HepG2 (cell line): ENCODE results near the gene ABCA2. TPM values are rescaled to one million over a fixed set of nuclear protein-coding genes. Genes with fewer than 3 reads are reported as not detected.
A peak's percentile ranks its signal among the peaks of the same experiment; 100 is the strongest.

Source experiments
- CEBPB ChIP-seq: IDR thresholded peaks from 2 replicates; pipeline ENCODE4 v1.6.1; 2011; ENCODE audit warnings: low read depth, low read length, improper control_type of control experiment, borderline replicate concordance
- EHMT2 ChIP-seq: fragments of 200-600 bp; sonication (generic); IDR thresholded peaks from 2 replicates; pipeline ENCODE4 v1.7.0; 2017; ENCODE audit warnings: antibody characterized with exemption, low read depth, low read length, borderline replicate concordance
- FLYWCH1 ChIP-seq: sonication (generic); formaldehyde crosslinking; IDR thresholded peaks from 2 replicates; pipeline ENCODE4 v1.8.1; 2023; ENCODE audit warnings: mild to moderate bottlenecking, missing genetic modification reagents
- FOSL2 ChIP-seq: sonication (generic); formaldehyde crosslinking; IDR thresholded peaks from 2 replicates; pipeline ENCODE4 v1.4.0; 2020; ENCODE audit warnings: missing genetic modification reagents
- GABPB1 ChIP-seq: IDR thresholded peaks from 2 replicates; pipeline ENCODE4 v1.6.1; 2016; ENCODE audit warnings: mild to moderate bottlenecking, missing genetic modification reagents, moderate library complexity, missing compliant biosample characterization
- HOXA7 ChIP-seq: sonication (generic); formaldehyde crosslinking; IDR thresholded peaks from 2 replicates; pipeline ENCODE4 v1.8.1; 2022; ENCODE audit warnings: mild to moderate bottlenecking, missing genetic modification reagents, moderate library complexity
- KDM4B ChIP-seq: sonication (generic); formaldehyde crosslinking; IDR thresholded peaks from 2 replicates; pipeline ENCODE4 v1.4.0; 2020; ENCODE audit warnings: missing genetic modification reagents
- KLF11 ChIP-seq: IDR thresholded peaks from 2 replicates; pipeline ENCODE4 v1.6.1; 2016; ENCODE audit warnings: missing compliant biosample characterization
- NR0B2 ChIP-seq: sonication (generic); formaldehyde crosslinking; IDR thresholded peaks from 2 replicates; pipeline ENCODE4 v1.4.0; 2020; ENCODE audit warnings: mild to moderate bottlenecking, missing genetic modification reagents
- THRA ChIP-seq: sonication (generic); formaldehyde crosslinking; IDR thresholded peaks from 2 replicates; pipeline ENCODE4 v1.4.0; 2020; ENCODE audit warnings: missing genetic modification reagents, borderline replicate concordance
- TMF1 ChIP-seq: sonication (generic); formaldehyde crosslinking; IDR thresholded peaks from 2 replicates; pipeline ENCODE4 v1.8.1; 2022; ENCODE audit warnings: low read depth, missing genetic modification reagents
- ZFX ChIP-seq: sonication (generic); formaldehyde crosslinking; IDR thresholded peaks from 2 replicates; pipeline ENCODE4 v1.4.0; 2020; ENCODE audit warnings: mild to moderate bottlenecking, low read depth, missing genetic modification reagents, moderate library complexity
- ZMYM3 ChIP-seq: sonication (generic); formaldehyde crosslinking; IDR thresholded peaks from 2 replicates; pipeline ENCODE4 v1.5.1; 2020; ENCODE audit warnings: mild to moderate bottlenecking, missing genetic modification reagents
- ZNF24 ChIP-seq: fragments of 450-650 bp; IDR thresholded peaks from 2 replicates; pipeline ENCODE4 v1.6.1; 2017; ENCODE audit warnings: antibody characterized with exemption, mild to moderate bottlenecking
- ZNF264 ChIP-seq: sonication (generic); formaldehyde crosslinking; IDR thresholded peaks from 2 replicates; pipeline ENCODE4 v1.4.0; 2020; ENCODE audit warnings: missing genetic modification reagents
- ZNF550 ChIP-seq: sonication (generic); formaldehyde crosslinking; IDR thresholded peaks from 2 replicates; pipeline ENCODE4 v1.4.0; 2020; ENCODE audit warnings: mild to moderate bottlenecking, missing genetic modification reagents, borderline replicate concordance
- ZNF619 ChIP-seq: sonication (generic); formaldehyde crosslinking; IDR thresholded peaks from 2 replicates; pipeline ENCODE4 v1.4.0; 2020; ENCODE audit warnings: mild to moderate bottlenecking, missing genetic modification reagents
- ZNF816 ChIP-seq: sonication (generic); formaldehyde crosslinking; IDR thresholded peaks from 2 replicates; pipeline ENCODE4 v1.8.0; 2022; ENCODE audit warnings: missing genetic modification reagents, mild to moderate bottlenecking, borderline replicate concordance
- polyA plus RNA-seq, 8 experiments: library from polyadenylated mRNA; depleted of rRNA in 3 of 8; stranded (reverse) in 7 of 8; unstranded in 1 of 8; fragments of >200 nt; fragmentation: Illumina TruSeq in 4 of 8; extraction: Trizol in 4 of 8; gene quantifications; 2 replicates each; pipeline versions ENCODE4 v1.2.1 to v1.2.3, GENCODE V29; 2011 to 2016; ENCODE audit warnings: low read depth in 4 of 8, missing spikeins in 1 of 8, mixed read lengths in 1 of 8; ENCODE audit not compliant: insufficient read depth in 1 of 8
- total RNA-seq, 5 experiments: library from RNA; depleted of rRNA; stranded (reverse); fragments of >200 nt; fragmentation: Illumina TruSeq; extraction: Trizol; gene quantifications; 2 replicates each; pipeline ENCODE4 v1.2.3, GENCODE V29; 2016; ENCODE audit warnings: low read depth in 1 of 5
- TF ChIP-seq, protein P1 (sequence below): IDR thresholded peaks from 2 replicates; pipeline ENCODE4 v1.6.1; 2018; ENCODE audit warnings: missing genetic modification reagents, mild to moderate bottlenecking, missing compliant biosample characterization
- TF ChIP-seq, protein P2 (sequence below): IDR thresholded peaks from 2 replicates; pipeline ENCODE4 v1.6.1; 2016; ENCODE audit warnings: missing genetic modification reagents, missing compliant biosample characterization

ABCA2 gene
- total and polyA plus RNA-seq, 2 of the 13 experiments (the other 11 are each of a cell fraction or from before 2014, with no cell fraction given): 2.9 to 19.2 TPM

- TF ChIP-seq ZFX (CRISPR knock-in tag) (peak; percentile 75), FOSL2 (CRISPR knock-in tag) (peak; percentile 83), THRA (CRISPR knock-in tag) (no peak; the same call in 1 of the 2 replicates), FLYWCH1 (CRISPR knock-in tag) (no peak), KLF11 (CRISPR knock-in tag) (peak; percentile 25; the same call in 1 of the 2 replicates), HOXA7 (CRISPR knock-in tag) (no peak), TMF1 (CRISPR knock-in tag) (peak; percentile 6; the same call in 1 of the 2 replicates), KDM4B (no peak), EHMT2 (no peak), ZNF550 (CRISPR knock-in tag) (no peak), NR0B2 (CRISPR knock-in tag) (no peak), GABPB1 (peak; percentile 62; the same call in 1 of the 2 replicates), CEBPB (no peak), ZNF619 (no peak; the same call in 1 of the 2 replicates), ZMYM3 (CRISPR knock-in tag) (no peak), ZNF24 (no peak), ZNF816 (no peak), ZNF264 (no peak)
- TF ChIP-seq, protein P1, sequence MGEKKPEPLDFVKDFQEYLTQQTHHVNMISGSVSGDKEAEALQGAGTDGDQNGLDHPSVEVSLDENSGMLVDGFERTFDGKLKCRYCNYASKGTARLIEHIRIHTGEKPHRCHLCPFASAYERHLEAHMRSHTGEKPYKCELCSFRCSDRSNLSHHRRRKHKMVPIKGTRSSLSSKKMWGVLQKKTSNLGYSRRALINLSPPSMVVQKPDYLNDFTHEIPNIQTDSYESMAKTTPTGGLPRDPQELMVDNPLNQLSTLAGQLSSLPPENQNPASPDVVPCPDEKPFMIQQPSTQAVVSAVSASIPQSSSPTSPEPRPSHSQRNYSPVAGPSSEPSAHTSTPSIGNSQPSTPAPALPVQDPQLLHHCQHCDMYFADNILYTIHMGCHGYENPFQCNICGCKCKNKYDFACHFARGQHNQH: no peak
- TF ChIP-seq, protein P2, sequence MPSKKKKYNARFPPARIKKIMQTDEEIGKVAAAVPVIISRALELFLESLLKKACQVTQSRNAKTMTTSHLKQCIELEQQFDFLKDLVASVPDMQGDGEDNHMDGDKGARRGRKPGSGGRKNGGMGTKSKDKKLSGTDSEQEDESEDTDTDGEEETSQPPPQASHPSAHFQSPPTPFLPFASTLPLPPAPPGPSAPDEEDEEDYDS: peak; percentile 70; the same call in 1 of the 2 replicates
These were observed 26.2 kb upstream of the ABCA2 start, which contains the start of gene ENTPD2 (continued) for GRCh38 chr9:137053944-137054931.
